Measurements from ENCODE around the gene TCOF1.

TCOF1 gene

GRCh38 chr5:150399524-150400211 is 42.2 kb downstream of the TCOF1 start:
- DNase-seq (ENCODE audit: insufficient read length, low spot score) (no peak), FAIRE-seq (no peak)
- TF ChIP-seq POLR2A (IDR thresholded peaks at IDR 0.05; ENCODE audit: low read depth, low read length) (peak; percentile 77), SPI1 (IDR thresholded peaks at IDR 0.05; ENCODE audit: low read depth, low read length) (no peak), TAF1 (IDR thresholded peaks at IDR 0.05; ENCODE audit: low read depth, low read length) (peak; percentile 45; the same call in 1 of the 2 replicates), POLR2AphosphoS5 (IDR thresholded peaks at IDR 0.05; ENCODE audit: low read depth, low read length) (peak; percentile 7), PAX5 (IDR thresholded peaks at IDR 0.05; ENCODE audit: insufficient read depth, low read length, severe bottlenecking) (peak; percentile 10), POU2F2 (IDR thresholded peaks at IDR 0.05; ENCODE audit: low read depth, low read length) (peak; percentile 97)

GRCh38 chr5:150400316-150401075 is 43.0 kb downstream of the TCOF1 start:
- DNase-seq (ENCODE audit: insufficient read length, low spot score) = no peak

GRCh38 chr5:150401076-150401375 is 43.5 kb downstream of the TCOF1 start:
- FAIRE-seq = no peak
- no peak for DNase-seq (ENCODE audit: insufficient read length, low spot score)
- TF ChIP-seq SPI1 (IDR thresholded peaks at IDR 0.05; ENCODE audit: low read depth, low read length) (peak; percentile 10; the same call in 1 of the 2 replicates), POLR2AphosphoS5 (IDR thresholded peaks at IDR 0.05; ENCODE audit: low read depth, low read length) (peak; percentile 83), POU2F2 (IDR thresholded peaks at IDR 0.05; ENCODE audit: low read depth, low read length) (no peak; the same call in 1 of the 2 replicates), POLR2A (IDR thresholded peaks at IDR 0.05; ENCODE audit: low read depth, low read length) (peak; percentile 57), PAX5 (IDR thresholded peaks at IDR 0.05; ENCODE audit: insufficient read depth, low read length, severe bottlenecking) (no peak), TAF1 (IDR thresholded peaks at IDR 0.05; ENCODE audit: low read depth, low read length) (no peak)

More at GRCh38 chr5:150400316-150401075, 43.0 kb downstream of the TCOF1 start:
- FAIRE-seq = peak; percentile 94
- TF ChIP-seq POU2F2 (IDR thresholded peaks at IDR 0.05; ENCODE audit: low read depth, low read length) (peak; percentile 98), PAX5 (IDR thresholded peaks at IDR 0.05; ENCODE audit: insufficient read depth, low read length, severe bottlenecking) (peak; percentile 24), TAF1 (IDR thresholded peaks at IDR 0.05; ENCODE audit: low read depth, low read length) (no peak; the same call in 1 of the 2 replicates), SPI1 (IDR thresholded peaks at IDR 0.05; ENCODE audit: low read depth, low read length) (peak; percentile 55; the same call in 1 of the 2 replicates), POLR2AphosphoS5 (IDR thresholded peaks at IDR 0.05; ENCODE audit: low read depth, low read length) (peak; percentile 95), POLR2A (IDR thresholded peaks at IDR 0.05; ENCODE audit: low read depth, low read length) (peak; percentile 93)

GRCh38 chr5:150401376-150402228 is 44.1 kb downstream of the TCOF1 start:
- DNase-seq (ENCODE audit: insufficient read length, low spot score) (no peak), FAIRE-seq (peak; percentile 71)

GRCh38 chr5:150402229-150402773 is 44.8 kb downstream of the TCOF1 start:
- DNase-seq (ENCODE audit: insufficient read length, low spot score) (no peak), FAIRE-seq (peak; percentile 65)
- TF ChIP-seq PAX5 (IDR thresholded peaks at IDR 0.05; ENCODE audit: insufficient read depth, low read length, severe bottlenecking) (no peak), POLR2A (IDR thresholded peaks at IDR 0.05; ENCODE audit: low read depth, low read length) (peak; percentile 89), SPI1 (IDR thresholded peaks at IDR 0.05; ENCODE audit: low read depth, low read length) (no peak), POU2F2 (IDR thresholded peaks at IDR 0.05; ENCODE audit: low read depth, low read length) (peak; percentile 77; the same call in 1 of the 2 replicates), POLR2AphosphoS5 (IDR thresholded peaks at IDR 0.05; ENCODE audit: low read depth, low read length) (peak; percentile 86), TAF1 (IDR thresholded peaks at IDR 0.05; ENCODE audit: low read depth, low read length) (peak; percentile 39; the same call in 1 of the 2 replicates)

More at GRCh38 chr5:150401376-150402228, 44.1 kb downstream of the TCOF1 start:
- TF ChIP-seq POLR2A (IDR thresholded peaks at IDR 0.05; ENCODE audit: low read depth, low read length) = peak; percentile 92
- peak; percentile 87 for TF ChIP-seq POLR2AphosphoS5 (IDR thresholded peaks at IDR 0.05; ENCODE audit: low read depth, low read length)
- no peak; the same call in 1 of the 2 replicates for TF ChIP-seq TAF1 (IDR thresholded peaks at IDR 0.05; ENCODE audit: low read depth, low read length)
- no peak for TF ChIP-seq SPI1 (IDR thresholded peaks at IDR 0.05; ENCODE audit: low read depth, low read length)
- peak; percentile 1 for TF ChIP-seq PAX5 (IDR thresholded peaks at IDR 0.05; ENCODE audit: insufficient read depth, low read length, severe bottlenecking)
- TF ChIP-seq POU2F2 (IDR thresholded peaks at IDR 0.05; ENCODE audit: low read depth, low read length) = peak; percentile 87

GRCh38 chr5:150402901-150403342 is 45.4 kb downstream of the TCOF1 start:
- FAIRE-seq = peak; percentile 48
- TF ChIP-seq POLR2A (IDR thresholded peaks at IDR 0.05; ENCODE audit: low read depth, low read length) (peak; percentile 50), POU2F2 (IDR thresholded peaks at IDR 0.05; ENCODE audit: low read depth, low read length) (no peak; the same call in 1 of the 2 replicates), POLR2AphosphoS5 (IDR thresholded peaks at IDR 0.05; ENCODE audit: low read depth, low read length) (peak; percentile 96)

GRCh38 chr5:150404121-150404520 is 46.6 kb downstream of the TCOF1 start:
- TF ChIP-seq POLR2AphosphoS5 (IDR thresholded peaks at IDR 0.05; ENCODE audit: low read depth, low read length) (peak; percentile 51), POLR2A (IDR thresholded peaks at IDR 0.05; ENCODE audit: low read depth, low read length) (peak; percentile 9; the same call in 1 of the 2 replicates), POU2F2 (IDR thresholded peaks at IDR 0.05; ENCODE audit: low read depth, low read length) (no peak)
- no peak for FAIRE-seq
- DNase-seq (ENCODE audit: insufficient read length, low spot score) = no peak

More at GRCh38 chr5:150402901-150403342, 45.4 kb downstream of the TCOF1 start:
- no peak for DNase-seq (ENCODE audit: insufficient read length, low spot score)

GRCh38 chr5:150404535-150404934 is 47.0 kb downstream of the TCOF1 start:
- no peak for FAIRE-seq
- no peak for DNase-seq (ENCODE audit: insufficient read length, low spot score)
- TF ChIP-seq POLR2A (IDR thresholded peaks at IDR 0.05; ENCODE audit: low read depth, low read length) (peak; percentile 41), SPI1 (IDR thresholded peaks at IDR 0.05; ENCODE audit: low read depth, low read length) (no peak), POU2F2 (IDR thresholded peaks at IDR 0.05; ENCODE audit: low read depth, low read length) (peak; percentile 63; the same call in 1 of the 2 replicates)

All from GM12891 (cell line).